Keratinocyte (primary cell): ENCODE results near the gene LILRB4.
"Not testable (repeated sequence)": the region's sequence is repeated elsewhere in the genome, so short reads cannot be mapped to it uniquely, and the experiment has no call there.

ENCODE experiments used
- CTCF ChIP-seq, 3 experiments: IDR thresholded peaks in 1 of 3; conservative IDR thresholded peaks in 1 of 3; optimal IDR thresholded peaks in 1 of 3; 2 replicates in 2 of 3; 3 replicates in 1 of 3; pipeline versions ENCODE3 to v1.5.1; 2011; ENCODE audit warnings: low read length in 3 of 3, mild to moderate bottlenecking in 3 of 3, moderate library complexity in 2 of 3, control low read depth in 1 of 3, inconsistent platforms in 1 of 3; ENCODE audit not compliant: insufficient read depth in 2 of 3; ENCODE audit errors: extremely low read depth in 1 of 3
- EZH2 ChIP-seq: IDR thresholded peaks from one replicate; pipeline ENCODE4 v1.6.1; 2012; ENCODE audit warnings: inconsistent platforms, mild to moderate bottlenecking, low read length, moderate library complexity

GRCh38 chr19:54636081-54636480 is 26.7 kb upstream of the LILRB4 start:
- not testable (repeated sequence) for TF ChIP-seq CTCF (optimal IDR thresholded peaks at IDR 0.05 in 1 of 3, IDR thresholded peaks at IDR 0.05 in 1 of 3, conservative IDR thresholded peaks at IDR 0.05 in 1 of 3; ENCODE audit: extremely low read depth in 1 of 3, insufficient read depth in 2 of 3, low read length in 3 of 3); EZH2
